Gastroesophageal sphincter (tissue), 3 donors: ENCODE measurements around the gene PGK1.

Experiments used
- POLR2A ChIP-seq, 2 donors: fragments of 450-650 bp; IDR thresholded peaks; one replicate each; pipeline ENCODE4 v1.6.1; 2017; ENCODE audit warnings: antibody characterized with exemption in 2 of 2, mild to moderate bottlenecking in 2 of 2, moderate library complexity in 1 of 2
- POLR2AphosphoS5 ChIP-seq: sonication (generic); formaldehyde crosslinking; IDR thresholded peaks from one replicate; pipeline ENCODE4 v1.6.1; 2017; ENCODE audit warnings: antibody characterized with exemption
- TF ChIP-seq, protein P1 (sequence below), 4 experiments: fragments of 200-600 bp in 2 of 4; fragments of 450-650 bp in 2 of 4; sonication (generic) in 1 of 4; IDR thresholded peaks; one replicate each; pipeline ENCODE4 v1.5.1; 2017 to 2019; ENCODE audit warnings: antibody characterized with exemption in 4 of 4, mild to moderate bottlenecking in 2 of 4, moderate library complexity in 2 of 4

DNA sequence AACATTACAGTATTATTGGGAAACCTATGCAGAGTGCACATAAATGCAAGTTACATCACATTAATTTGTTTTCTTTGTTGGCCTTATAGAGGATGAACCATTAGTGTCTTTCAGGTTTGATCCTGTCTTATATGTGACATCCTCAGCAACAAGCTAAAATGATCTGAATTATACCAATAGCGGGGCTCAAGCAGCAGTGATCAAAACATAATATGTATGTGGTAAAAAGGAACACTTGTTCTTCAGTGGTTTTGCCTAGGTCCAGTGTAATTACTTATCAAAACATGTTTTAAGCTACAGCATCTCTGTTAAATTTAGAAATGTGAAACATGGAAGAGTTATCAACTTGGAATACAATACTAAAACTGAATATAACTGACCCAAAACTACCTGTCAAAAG lies 26.3 kb downstream of the PGK1 start:
- no peak for TF ChIP-seq POLR2A (IDR thresholded peaks at IDR 0.05)
- TF ChIP-seq, protein P1, sequence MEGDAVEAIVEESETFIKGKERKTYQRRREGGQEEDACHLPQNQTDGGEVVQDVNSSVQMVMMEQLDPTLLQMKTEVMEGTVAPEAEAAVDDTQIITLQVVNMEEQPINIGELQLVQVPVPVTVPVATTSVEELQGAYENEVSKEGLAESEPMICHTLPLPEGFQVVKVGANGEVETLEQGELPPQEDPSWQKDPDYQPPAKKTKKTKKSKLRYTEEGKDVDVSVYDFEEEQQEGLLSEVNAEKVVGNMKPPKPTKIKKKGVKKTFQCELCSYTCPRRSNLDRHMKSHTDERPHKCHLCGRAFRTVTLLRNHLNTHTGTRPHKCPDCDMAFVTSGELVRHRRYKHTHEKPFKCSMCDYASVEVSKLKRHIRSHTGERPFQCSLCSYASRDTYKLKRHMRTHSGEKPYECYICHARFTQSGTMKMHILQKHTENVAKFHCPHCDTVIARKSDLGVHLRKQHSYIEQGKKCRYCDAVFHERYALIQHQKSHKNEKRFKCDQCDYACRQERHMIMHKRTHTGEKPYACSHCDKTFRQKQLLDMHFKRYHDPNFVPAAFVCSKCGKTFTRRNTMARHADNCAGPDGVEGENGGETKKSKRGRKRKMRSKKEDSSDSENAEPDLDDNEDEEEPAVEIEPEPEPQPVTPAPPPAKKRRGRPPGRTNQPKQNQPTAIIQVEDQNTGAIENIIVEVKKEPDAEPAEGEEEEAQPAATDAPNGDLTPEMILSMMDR (IDR thresholded peaks at IDR 0.05): no peak
- no peak for TF ChIP-seq POLR2AphosphoS5
